ENCODE data around the gene ENGASE.

- TF ChIP-seq EP300 (IDR thresholded peaks at IDR 0.05) (no peak), POLR2AphosphoS5 (IDR thresholded peaks at IDR 0.05) (no peak)
Observed at GRCh38 chr17:79129523-79129922, 54.9 kb downstream of the ENGASE start.
